ENCODE data around the gene NUP88.
"Not testable (repeated sequence)": the region's sequence is repeated elsewhere in the genome, so short reads cannot be mapped to it uniquely, and the experiment has no call there.

The NUP88 gene

DNA sequence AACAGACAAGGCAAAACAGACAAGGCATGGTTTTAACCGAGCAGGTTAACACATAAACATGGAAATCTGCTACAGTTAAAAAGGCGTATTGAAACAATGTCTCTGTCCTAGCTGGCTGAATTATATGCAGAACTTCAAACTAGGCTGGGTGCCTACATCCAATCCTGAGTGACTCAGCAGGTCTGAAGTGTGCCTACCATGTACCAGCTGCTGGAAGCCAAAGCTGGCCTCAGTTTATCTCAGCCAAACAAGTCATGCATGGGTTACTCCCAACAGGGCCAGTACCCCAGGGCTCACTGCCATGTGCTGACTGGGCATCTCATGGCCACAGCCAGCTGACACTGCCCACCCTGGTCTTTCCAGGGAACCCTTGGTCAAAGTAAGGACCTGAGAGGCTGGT, 15.5 kb upstream of the NUP88 start:
- H3K9ac ChIP-seq (ENCODE audit: low read length): no peak overlapping the region
- no peak overlapping the region for H3K27ac ChIP-seq (ENCODE audit: low read length)
- no peak overlapping the region for H3K4me2 ChIP-seq (ENCODE audit: low read depth, low read length)
- H3K4me1 ChIP-seq (ENCODE audit: low read length): peaks cover 10% of the 10 kb centered on the region
- no peak overlapping the region for H3K4me3 ChIP-seq (ENCODE audit: low read length)
- no peaks in the 10 kb centered on the region for H4K20me1 ChIP-seq (ENCODE audit: insufficient read depth, low read length)
- H2AFZ ChIP-seq (ENCODE audit: low read length): no peak overlapping the region
- H3K79me2 ChIP-seq (ENCODE audit: low read length): peaks cover 56% of the 10 kb centered on the region
- H3K27me3 ChIP-seq (replicated peaks; ENCODE audit: insufficient read depth, low read length): no peaks in the 10 kb centered on the region
- no peak for TF ChIP-seq EZH2 (optimal IDR thresholded peaks at IDR 0.05; ENCODE audit: low read depth, low read length)
- no peak for TF ChIP-seq EZH2phosphoT487 (IDR thresholded peaks at IDR 0.05; ENCODE audit: low read length)
- no peak for TF ChIP-seq CTCF (IDR thresholded peaks at IDR 0.05; ENCODE audit: low read length)
- no peaks in the 10 kb centered on the region for H3K9me3 ChIP-seq (replicated peaks; ENCODE audit: insufficient read depth, low read length)
- H3F3A ChIP-seq (ENCODE audit: insufficient read depth, low read length): peaks cover 21% of the 10 kb centered on the region
- no peak for DNase-seq
- peaks cover 19% of the 10 kb centered on the region for H3K36me3 ChIP-seq (replicated peaks; ENCODE audit: insufficient read depth, low read length)
- no peaks in the 10 kb centered on the region for H3K9me2 ChIP-seq (replicated peaks; ENCODE audit: insufficient read depth, low read length)

DNA sequence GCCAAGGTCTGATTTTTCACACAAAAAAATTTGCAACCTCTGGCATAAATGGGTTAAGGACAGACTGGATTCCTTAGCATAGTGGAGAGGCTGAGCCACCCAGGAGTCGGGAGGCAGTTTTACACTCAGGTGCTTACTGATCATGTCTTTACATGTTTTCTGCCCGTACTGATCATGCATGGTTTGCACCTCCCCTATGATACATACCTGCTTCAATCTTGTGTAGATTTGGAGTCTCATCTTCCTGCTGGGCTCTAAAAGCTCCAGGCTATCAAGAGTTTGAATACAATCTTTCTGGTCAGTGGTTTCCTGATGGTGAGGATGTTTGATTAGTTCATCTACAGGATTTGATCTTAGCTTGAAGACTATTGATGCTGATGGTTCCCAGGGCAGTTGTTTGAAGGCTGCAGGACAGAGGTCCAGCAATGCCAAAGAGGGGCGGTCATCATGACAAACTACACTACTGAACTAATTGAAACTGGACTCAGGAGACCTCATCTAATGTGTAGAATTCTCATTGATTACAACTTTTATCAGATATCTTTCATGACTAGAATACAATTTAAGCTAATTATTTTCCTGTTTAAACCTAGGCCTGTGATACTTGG, 12.6 kb upstream of the NUP88 start:
- H3K9me3 ChIP-seq (replicated peaks; ENCODE audit: insufficient read depth, low read length): no peaks in the 10 kb centered on the region
- peaks cover 21% of the 10 kb centered on the region for H3F3A ChIP-seq (ENCODE audit: insufficient read depth, low read length)
- H3K9me2 ChIP-seq (replicated peaks; ENCODE audit: insufficient read depth, low read length): no peaks in the 10 kb centered on the region
- no peak for DNase-seq
- H3K36me3 ChIP-seq (replicated peaks; ENCODE audit: insufficient read depth, low read length): peaks cover 19% of the 10 kb centered on the region
- H3K4me1 ChIP-seq (ENCODE audit: low read length): no peaks in the 10 kb centered on the region
- H3K27ac ChIP-seq (ENCODE audit: low read length): no peak overlapping the region
- no peak for TF ChIP-seq EZH2 (optimal IDR thresholded peaks at IDR 0.05; ENCODE audit: low read depth, low read length)
- TF ChIP-seq EZH2phosphoT487 (IDR thresholded peaks at IDR 0.05; ENCODE audit: low read length): no peak
- no peak for TF ChIP-seq CTCF (IDR thresholded peaks at IDR 0.05; ENCODE audit: low read length)
- H3K4me3 ChIP-seq (ENCODE audit: low read length): no peak overlapping the region
- no peaks in the 10 kb centered on the region for H3K27me3 ChIP-seq (replicated peaks; ENCODE audit: insufficient read depth, low read length)
- no peak overlapping the region for H3K4me2 ChIP-seq (ENCODE audit: low read depth, low read length)
- no peak overlapping the region for H2AFZ ChIP-seq (ENCODE audit: low read length)
- peaks cover 37% of the 10 kb centered on the region for H3K79me2 ChIP-seq (ENCODE audit: low read length)
- no peaks in the 10 kb centered on the region for H4K20me1 ChIP-seq (ENCODE audit: insufficient read depth, low read length)
- no peak overlapping the region for H3K9ac ChIP-seq (ENCODE audit: low read length)

GRCh38 chr17:5431234-5431633, 11.8 kb upstream of the NUP88 start:
- H3K9me2 ChIP-seq (replicated peaks; ENCODE audit: insufficient read depth, low read length); DNase-seq: not testable (repeated sequence)
- H3K36me3 ChIP-seq (replicated peaks; ENCODE audit: insufficient read depth, low read length): peaks cover 20% of the 10 kb centered on the region

DNA sequence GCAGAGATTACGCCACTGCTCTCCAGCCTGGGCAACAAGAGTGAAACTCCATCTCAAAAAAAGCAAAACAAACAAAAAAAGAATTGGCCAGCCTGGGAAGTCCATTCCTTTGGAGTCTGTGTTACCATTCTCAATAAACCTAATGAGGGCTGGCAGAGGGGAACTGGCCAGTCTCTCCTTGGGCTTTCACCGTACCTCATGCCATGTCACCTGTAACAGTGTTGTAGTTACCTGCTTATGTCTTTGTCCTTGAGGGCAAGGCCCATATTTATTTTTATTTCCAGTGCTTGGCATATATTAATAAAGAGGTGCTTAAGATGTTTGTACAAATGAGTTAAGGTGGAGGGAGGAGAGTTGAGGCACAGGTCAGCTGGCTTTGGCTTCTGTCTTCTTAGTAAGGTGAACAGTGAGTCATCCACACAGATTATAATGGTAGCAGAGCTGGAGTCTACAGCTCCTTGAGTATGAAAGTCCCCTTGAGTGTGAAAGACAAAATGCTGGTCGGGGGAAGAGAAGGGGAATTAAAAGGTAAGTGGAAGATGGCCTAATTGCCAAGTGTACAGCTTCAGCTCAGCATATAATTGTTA, 11.0 kb upstream of the NUP88 start:
- Histone ChIP-seq H3K9me2 (replicated peaks; ENCODE audit: insufficient read depth, low read length) (no peaks in the 10 kb centered on the region), H3K4me3 (ENCODE audit: low read length) (no peak overlapping the region), H3K4me2 (ENCODE audit: low read depth, low read length) (no peak overlapping the region), H4K20me1 (ENCODE audit: insufficient read depth, low read length) (no peaks in the 10 kb centered on the region), H3K27ac (ENCODE audit: low read length) (no peak overlapping the region), H3K9ac (ENCODE audit: low read length) (no peak overlapping the region), H3K27me3 (replicated peaks; ENCODE audit: insufficient read depth, low read length) (no peaks in the 10 kb centered on the region), H3K4me1 (ENCODE audit: low read length) (no peaks in the 10 kb centered on the region), H3F3A (ENCODE audit: insufficient read depth, low read length) (peaks cover 21% of the 10 kb centered on the region), H3K36me3 (replicated peaks; ENCODE audit: insufficient read depth, low read length) (peaks cover 19% of the 10 kb centered on the region), H2AFZ (ENCODE audit: low read length) (no peak overlapping the region), H3K9me3 (replicated peaks; ENCODE audit: insufficient read depth, low read length) (no peaks in the 10 kb centered on the region), H3K79me2 (ENCODE audit: low read length) (peaks cover 23% of the 10 kb centered on the region)
- no peak for DNase-seq
- TF ChIP-seq EZH2phosphoT487 (IDR thresholded peaks at IDR 0.05; ENCODE audit: low read length): no peak
- TF ChIP-seq CTCF (IDR thresholded peaks at IDR 0.05; ENCODE audit: low read length): no peak
- no peak for TF ChIP-seq EZH2 (optimal IDR thresholded peaks at IDR 0.05; ENCODE audit: low read depth, low read length)

More at GRCh38 chr17:5431234-5431633, 11.8 kb upstream of the NUP88 start:
- not testable (repeated sequence) for H3K27ac ChIP-seq (ENCODE audit: low read length); H3K4me1 ChIP-seq (ENCODE audit: low read length); H3K9me3 ChIP-seq (replicated peaks; ENCODE audit: insufficient read depth, low read length); H3K4me3 ChIP-seq (ENCODE audit: low read length); H4K20me1 ChIP-seq (ENCODE audit: insufficient read depth, low read length); H3K9ac ChIP-seq (ENCODE audit: low read length); H3K27me3 ChIP-seq (replicated peaks; ENCODE audit: insufficient read depth, low read length); H2AFZ ChIP-seq (ENCODE audit: low read length); H3K4me2 ChIP-seq (ENCODE audit: low read depth, low read length)
- peaks cover 29% of the 10 kb centered on the region for H3K79me2 ChIP-seq (ENCODE audit: low read length)
- H3F3A ChIP-seq (ENCODE audit: insufficient read depth, low read length): peaks cover 21% of the 10 kb centered on the region

Data from MM.1S (cell line).